HepG2 (cell line): Measurements from ENCODE around the gene RABL6. TPM values are rescaled to one million over a fixed set of nuclear protein-coding genes. Genes with fewer than 3 reads are reported as not detected.

Experiments
- AKNA ChIP-seq: sonication (generic); formaldehyde crosslinking; IDR thresholded peaks from 2 replicates; pipeline ENCODE4 v1.4.0; 2020; ENCODE audit warnings: missing genetic modification reagents, borderline replicate concordance
- BATF2 ChIP-seq: sonication (generic); formaldehyde crosslinking; IDR thresholded peaks from 2 replicates; pipeline ENCODE4 v1.8.0; 2022; ENCODE audit warnings: mild to moderate bottlenecking, missing genetic modification reagents, moderate library complexity
- BRCA1 ChIP-seq: sonication (generic); formaldehyde crosslinking; IDR thresholded peaks from 2 replicates; pipeline ENCODE4 v1.4.0; 2020; ENCODE audit warnings: missing genetic modification reagents
- ERF ChIP-seq: IDR thresholded peaks from 2 replicates; pipeline ENCODE4 v1.6.1; 2018; ENCODE audit warnings: missing biosample characterization, missing genetic modification reagents
- GATA4 ChIP-seq: sonication (generic); IDR thresholded peaks from 2 replicates; pipeline ENCODE4 v1.6.1; 2016; ENCODE audit warnings: antibody characterized with exemption, low read depth, borderline replicate concordance
- GPN1 ChIP-seq: sonication (generic); formaldehyde crosslinking; IDR thresholded peaks from 2 replicates; pipeline ENCODE4 v1.5.1; 2020; ENCODE audit warnings: missing genetic modification reagents, borderline replicate concordance
- HDAC1 ChIP-seq: sonication (generic); formaldehyde crosslinking; IDR thresholded peaks from 2 replicates; pipeline ENCODE4 v1.5.1; 2020; ENCODE audit warnings: mild to moderate bottlenecking, missing genetic modification reagents
- HIVEP1 ChIP-seq: sonication (generic); formaldehyde crosslinking; IDR thresholded peaks from 2 replicates; pipeline ENCODE4 v1.4.0; 2020; ENCODE audit warnings: mild to moderate bottlenecking, missing genetic modification reagents
- KDM4B ChIP-seq: sonication (generic); formaldehyde crosslinking; IDR thresholded peaks from 2 replicates; pipeline ENCODE4 v1.4.0; 2020; ENCODE audit warnings: missing genetic modification reagents
- KDM6A ChIP-seq: IDR thresholded peaks from 2 replicates; pipeline ENCODE4 v1.6.1; 2016; ENCODE audit warnings: low read depth
- LRRFIP1 ChIP-seq: sonication (generic); formaldehyde crosslinking; conservative IDR thresholded peaks from 2 replicates; pipeline ENCODE4 v1.4.0; 2020; ENCODE audit warnings: missing genetic modification reagents
- MTA3 ChIP-seq: sonication (generic); formaldehyde crosslinking; IDR thresholded peaks from 2 replicates; pipeline ENCODE4 v1.4.0; 2020; ENCODE audit warnings: missing genetic modification reagents
- MXD4 ChIP-seq: IDR thresholded peaks from 2 replicates; pipeline ENCODE4 v1.6.1; 2016; ENCODE audit warnings: mild to moderate bottlenecking, missing biosample characterization, missing genetic modification reagents
- NFKB2 ChIP-seq: sonication (generic); formaldehyde crosslinking; IDR thresholded peaks from 2 replicates; pipeline ENCODE4 v1.4.0; 2020; ENCODE audit warnings: missing genetic modification reagents, borderline replicate concordance
- RELA ChIP-seq: sonication (generic); formaldehyde crosslinking; IDR thresholded peaks from 2 replicates; pipeline ENCODE4 v1.4.0; 2020; ENCODE audit warnings: missing genetic modification reagents
- SAP130 ChIP-seq: IDR thresholded peaks from 2 replicates; pipeline ENCODE4 v1.6.1; 2016; ENCODE audit warnings: low read depth
- ZEB1 ChIP-seq: IDR thresholded peaks from 2 replicates; pipeline ENCODE4 v1.6.1; 2012; ENCODE audit warnings: mild to moderate bottlenecking, low read depth, inconsistent platforms; ENCODE audit not compliant: insufficient replicate concordance
- ZIK1 ChIP-seq: sonication (generic); formaldehyde crosslinking; IDR thresholded peaks from 2 replicates; pipeline ENCODE4 v1.5.0; 2020; ENCODE audit warnings: mild to moderate bottlenecking, low read depth, missing genetic modification reagents, borderline replicate concordance
- ZNF292 ChIP-seq: sonication (generic); formaldehyde crosslinking; IDR thresholded peaks from 2 replicates; pipeline ENCODE4 v1.8.1; 2022; ENCODE audit warnings: mild to moderate bottlenecking, low read depth, missing genetic modification reagents, borderline replicate concordance
- ZNF354B ChIP-seq: sonication (generic); formaldehyde crosslinking; IDR thresholded peaks from 2 replicates; pipeline ENCODE4 v1.8.0; 2022; ENCODE audit warnings: mild to moderate bottlenecking, missing genetic modification reagents
- ZNF44 ChIP-seq: sonication (generic); formaldehyde crosslinking; IDR thresholded peaks from 2 replicates; pipeline ENCODE4 v1.5.1; 2020; ENCODE audit warnings: mild to moderate bottlenecking, missing genetic modification reagents
- ZNF629 ChIP-seq: sonication (generic); formaldehyde crosslinking; conservative IDR thresholded peaks from 2 replicates; pipeline ENCODE4 v1.5.0; 2020; ENCODE audit warnings: missing genetic modification reagents
- ZNF768 ChIP-seq: sonication (generic); formaldehyde crosslinking; IDR thresholded peaks from 2 replicates; pipeline ENCODE4 v1.4.0; 2020; ENCODE audit warnings: missing genetic modification reagents
- polyA plus RNA-seq, 8 experiments: library from polyadenylated mRNA; depleted of rRNA in 3 of 8; stranded (reverse) in 7 of 8; unstranded in 1 of 8; fragments of >200 nt; fragmentation: Illumina TruSeq in 4 of 8; extraction: Trizol in 4 of 8; gene quantifications; 2 replicates each; pipeline versions ENCODE4 v1.2.1 to v1.2.3, GENCODE V29; 2011 to 2016; ENCODE audit warnings: low read depth in 4 of 8, missing spikeins in 1 of 8, mixed read lengths in 1 of 8; ENCODE audit not compliant: insufficient read depth in 1 of 8
- total RNA-seq, 5 experiments: library from RNA; depleted of rRNA; stranded (reverse); fragments of >200 nt; fragmentation: Illumina TruSeq; extraction: Trizol; gene quantifications; 2 replicates each; pipeline ENCODE4 v1.2.3, GENCODE V29; 2016; ENCODE audit warnings: low read depth in 1 of 5

RABL6 gene
- total and polyA plus RNA-seq, 2 of the 13 experiments (the other 11 are each of a cell fraction or from before 2014, with no cell fraction given), result 81.5 to 125 TPM

GRCh38 chr9:136791516-136792276 lies 16.1 kb upstream of the RABL6 start (continued):
- no peak for TF ChIP-seq ZEB1
- TF ChIP-seq ZNF629 (CRISPR knock-in tag), result no peak
- TF ChIP-seq KDM6A (CRISPR knock-in tag), result no peak
- peak; percentile 47; the same call in 1 of the 2 replicates for TF ChIP-seq ZIK1
- TF ChIP-seq GPN1 (CRISPR knock-in tag), result no peak; the same call in 1 of the 2 replicates
- TF ChIP-seq ZNF44, result no peak
- no peak for TF ChIP-seq ZNF768 (CRISPR knock-in tag)
- TF ChIP-seq NFKB2 (CRISPR knock-in tag), result peak; percentile 26; the same call in 1 of the 2 replicates
- TF ChIP-seq HIVEP1 (CRISPR knock-in tag), result peak; percentile 58; the same call in 1 of the 2 replicates
- no peak for TF ChIP-seq BATF2 (CRISPR knock-in tag)
- TF ChIP-seq LRRFIP1 (CRISPR knock-in tag), result no peak
- TF ChIP-seq MTA3, result no peak
- TF ChIP-seq KDM4B (CRISPR knock-in tag), result 0 out of 2 replicates have a peak, but pooled peaks have one; percentile 6
- TF ChIP-seq HDAC1 (CRISPR knock-in tag), result peak; percentile 6; the same call in 1 of the 2 replicates
- TF ChIP-seq ERF (CRISPR knock-in tag), result no peak
- TF ChIP-seq MXD4 (CRISPR knock-in tag), result no peak
- TF ChIP-seq SAP130 (CRISPR knock-in tag), result peak; percentile 61
- no peak for TF ChIP-seq ZNF354B (CRISPR knock-in tag)
- TF ChIP-seq AKNA (CRISPR knock-in tag), result no peak
- TF ChIP-seq GATA4, result no peak
- TF ChIP-seq BRCA1 (CRISPR knock-in tag), result 0 out of 2 replicates have a peak, but pooled peaks have one; percentile 67
- no peak for TF ChIP-seq RELA (CRISPR knock-in tag)
- no peak for TF ChIP-seq ZNF292
